HT-29 (cell line): ENCODE data around the gene PASK. TPM values are rescaled to one million over a fixed set of nuclear protein-coding genes. Genes with fewer than 3 reads are reported as not detected.

Source experiments
- DNase-seq: peaks from one replicate; pipeline ENCODE4 v3.0.0-alpha.2; 2015; ENCODE audit warnings: low spot score
- total RNA-seq: library from RNA; depleted of rRNA; stranded (reverse); fragments of >200 nt; shearing (Covaris generic); gene quantifications from 2 replicates; pipeline ENCODE4 v1.2.3, GENCODE V29; 2014

PASK gene
- total RNA-seq, 1 experiment from 2014 or later: 15.9 TPM

DNA sequence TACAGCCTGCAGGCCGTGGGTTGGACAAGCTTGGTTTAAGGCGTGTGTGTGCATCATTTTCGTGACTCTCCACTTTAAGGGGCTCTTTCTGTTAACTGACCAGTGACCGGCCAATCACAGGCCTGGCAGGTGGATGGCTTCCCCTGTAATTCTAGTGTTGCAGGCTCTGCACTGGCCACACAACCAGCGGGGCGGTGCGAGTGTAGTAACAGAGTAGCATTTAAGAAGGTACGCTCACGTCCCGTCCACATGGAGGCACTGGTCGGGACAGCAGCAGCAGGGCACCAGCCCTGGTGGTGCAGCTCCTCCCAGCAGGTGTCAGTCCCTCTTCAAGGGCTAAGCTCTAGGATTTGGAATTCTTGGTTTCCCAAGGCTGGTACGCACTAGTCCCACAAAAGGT lies 31.2 kb upstream of the PASK start:
- DNase-seq: no peak

GRCh38 chr2:241179899-241180298 lies 30.6 kb upstream of the PASK start:
- DNase-seq: no peak

GRCh38 chr2:241178961-241179360 lies 29.7 kb upstream of the PASK start:
- DNase-seq: no peak

DNA sequence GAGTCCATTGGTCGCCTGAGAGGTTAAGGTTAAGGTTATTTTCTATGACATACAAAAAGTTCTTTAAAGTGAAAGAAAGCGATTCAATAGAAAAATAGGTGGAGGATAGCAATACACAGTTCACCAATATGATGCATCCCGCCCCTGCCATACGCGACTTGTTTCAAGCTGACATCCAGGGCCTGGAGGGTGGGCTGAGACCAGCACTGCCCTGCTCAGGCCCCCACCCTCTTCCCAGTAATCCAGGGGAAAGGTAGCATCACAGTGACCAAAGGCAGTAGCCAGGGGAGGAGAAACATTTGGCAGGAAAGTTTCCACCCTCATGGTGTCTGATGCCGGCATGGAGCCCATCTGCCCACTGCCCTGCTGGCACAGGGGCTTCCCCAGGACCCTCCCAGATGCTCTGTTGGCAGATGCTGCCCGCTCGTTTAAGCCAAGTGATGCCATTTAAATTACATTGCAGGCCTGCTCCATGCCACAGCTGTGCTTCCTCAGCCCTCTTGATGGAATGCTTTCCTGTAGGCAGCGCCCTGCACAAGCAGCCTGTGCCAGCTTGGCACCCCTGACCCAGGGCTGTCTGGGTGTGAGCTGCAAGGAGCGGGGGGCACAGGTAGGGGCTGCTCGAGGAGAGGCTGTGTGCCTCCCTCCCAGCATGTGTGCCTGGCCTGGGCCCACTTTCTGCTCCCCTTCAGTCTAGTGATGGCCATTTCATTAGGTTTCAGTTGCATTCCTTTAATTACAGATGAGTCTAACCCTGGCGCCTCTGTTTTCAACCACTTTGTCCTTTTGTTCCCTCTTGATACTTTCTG lies 28.5 kb upstream of the PASK start:
- DNase-seq: no peak

DNA sequence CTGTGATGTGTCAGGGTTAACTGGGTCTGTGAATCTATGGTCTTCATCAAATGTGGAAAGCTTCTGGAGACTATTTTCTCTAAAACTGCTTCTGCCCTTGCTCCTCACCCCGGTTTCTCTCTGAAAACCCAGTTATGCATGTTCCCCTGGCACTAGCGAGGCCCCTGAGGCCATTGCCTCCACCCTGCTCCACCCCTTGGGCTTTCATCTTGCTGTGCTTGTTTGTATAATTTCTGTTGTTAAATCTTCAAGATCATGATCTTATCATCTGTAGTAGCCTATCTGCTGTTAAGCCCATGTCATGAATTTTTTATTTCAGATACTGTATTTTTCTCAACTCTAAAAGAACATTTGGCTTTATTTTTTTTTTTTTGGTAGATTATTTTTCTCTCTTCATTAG lies 24.3 kb upstream of the PASK start:
- DNase-seq: peak; percentile 27

GRCh38 chr2:241168366-241168765 lies 19.1 kb upstream of the PASK start:
- DNase-seq: no peak

DNA sequence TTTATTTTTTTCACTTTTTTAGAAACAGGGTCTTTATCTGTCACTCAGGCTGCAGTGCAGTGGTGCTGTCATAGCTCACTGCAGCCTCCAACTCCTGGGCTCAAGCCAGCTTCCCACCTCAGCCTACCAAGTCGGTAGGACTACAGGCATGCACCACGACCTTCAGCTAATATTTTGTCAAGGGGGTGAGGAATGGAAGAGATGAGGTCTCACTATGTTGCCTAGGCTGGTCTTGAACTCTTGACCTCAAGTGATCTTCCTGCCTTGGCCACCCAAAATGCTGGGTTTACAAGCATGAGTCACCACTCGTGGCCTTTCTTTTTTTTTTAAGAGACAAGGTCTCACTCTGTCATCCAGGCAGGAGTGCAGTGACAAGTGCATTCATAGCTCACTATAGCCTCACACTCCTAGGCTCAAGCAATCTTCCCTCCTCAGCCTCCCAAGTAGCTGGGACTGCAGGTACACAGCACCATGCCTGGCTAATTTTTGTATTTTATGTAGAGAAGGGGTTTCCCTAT lies 14.4 kb upstream of the PASK start:
- no peak for DNase-seq

DNA sequence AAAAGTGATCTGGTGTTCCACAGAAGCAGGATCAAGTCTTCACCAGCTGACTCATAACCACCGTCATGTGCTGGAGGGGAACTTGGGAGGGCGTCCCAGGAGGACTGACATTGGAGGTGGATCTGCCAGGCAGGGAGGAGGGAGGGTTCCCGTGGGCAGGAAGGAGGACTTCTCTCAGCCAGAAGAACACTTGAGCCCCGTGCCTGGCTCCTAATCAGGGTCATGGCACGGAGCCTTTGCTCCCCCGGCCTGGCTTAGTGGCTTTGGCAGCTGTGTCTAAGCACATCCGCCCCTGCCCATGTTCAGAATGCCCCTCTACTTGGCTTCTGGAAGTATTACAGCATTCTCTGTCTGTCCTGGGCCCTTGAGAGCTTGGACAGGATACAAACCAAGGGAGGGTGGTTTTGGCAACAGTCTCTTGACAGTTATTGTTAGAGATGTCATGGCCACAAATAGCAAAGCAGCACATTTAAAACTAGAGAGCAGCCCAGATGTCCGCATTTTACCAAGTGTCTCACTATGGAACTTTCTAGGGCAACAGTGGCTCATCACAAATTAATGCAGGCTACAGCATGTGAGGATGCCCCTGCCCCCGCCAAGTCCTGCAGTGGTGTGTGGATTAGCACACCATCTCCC lies 12.5 kb upstream of the PASK start:
- no peak for DNase-seq

GRCh38 chr2:241160318-241160717 lies 11.0 kb upstream of the PASK start:
- DNase-seq: no peak

GRCh38 chr2:241159116-241159515 lies 9.8 kb upstream of the PASK start:
- no peak for DNase-seq

DNA sequence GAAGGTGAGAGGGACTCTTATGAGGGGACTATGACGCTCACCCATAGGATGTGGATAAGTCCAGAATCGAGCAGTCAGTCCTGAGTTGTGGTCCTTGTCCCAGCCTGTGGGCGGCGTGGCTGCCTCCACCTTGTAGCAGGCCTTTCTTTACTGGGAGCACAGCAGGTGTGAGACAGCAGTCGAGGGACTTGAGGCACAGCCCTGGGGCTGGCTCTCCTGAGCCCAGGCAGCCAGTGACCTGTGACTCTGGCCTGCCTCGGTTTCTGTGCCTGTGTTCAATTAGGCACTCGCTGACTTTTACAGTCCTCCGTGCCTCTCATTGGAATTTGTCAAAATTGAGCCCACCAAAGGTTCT lies 9.3 kb upstream of the PASK start:
- DNase-seq: no peak

DNA sequence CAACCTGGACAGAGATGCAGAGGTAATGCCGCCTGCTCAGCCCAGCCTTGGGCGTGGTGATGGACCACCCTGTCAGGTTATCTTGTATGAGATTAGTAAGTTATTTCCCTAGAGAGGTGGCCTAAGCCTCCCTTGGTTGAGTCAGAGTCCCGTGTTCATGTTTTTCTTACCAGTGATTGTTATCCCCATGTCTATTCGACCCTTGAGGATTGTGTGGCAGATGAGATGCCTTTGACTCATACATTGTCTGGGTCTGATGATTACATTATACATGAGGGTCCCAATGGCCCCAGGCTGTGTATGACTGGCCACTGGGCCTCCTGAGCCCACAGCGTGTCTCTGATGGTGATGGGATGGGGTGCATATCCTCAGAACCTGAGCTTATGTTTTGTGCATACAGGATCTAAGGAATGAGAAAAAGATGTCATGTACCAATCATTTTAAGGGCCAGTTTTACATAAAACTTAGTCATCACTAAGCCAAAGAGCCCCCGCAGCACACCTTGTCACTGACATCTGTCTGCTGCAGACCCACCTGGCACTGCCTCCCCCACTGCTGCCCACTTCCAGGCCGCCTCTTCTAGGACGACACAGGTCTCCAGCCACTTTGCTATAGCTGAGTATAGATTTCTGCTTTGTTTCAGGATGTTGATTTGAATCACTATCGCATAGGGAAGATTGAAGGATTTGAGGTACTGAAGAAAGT lies 8.7 kb upstream of the PASK start:
- DNase-seq: no peak

GRCh38 chr2:241156971-241157441 lies 7.7 kb upstream of the PASK start:
- DNase-seq: no peak

DNA sequence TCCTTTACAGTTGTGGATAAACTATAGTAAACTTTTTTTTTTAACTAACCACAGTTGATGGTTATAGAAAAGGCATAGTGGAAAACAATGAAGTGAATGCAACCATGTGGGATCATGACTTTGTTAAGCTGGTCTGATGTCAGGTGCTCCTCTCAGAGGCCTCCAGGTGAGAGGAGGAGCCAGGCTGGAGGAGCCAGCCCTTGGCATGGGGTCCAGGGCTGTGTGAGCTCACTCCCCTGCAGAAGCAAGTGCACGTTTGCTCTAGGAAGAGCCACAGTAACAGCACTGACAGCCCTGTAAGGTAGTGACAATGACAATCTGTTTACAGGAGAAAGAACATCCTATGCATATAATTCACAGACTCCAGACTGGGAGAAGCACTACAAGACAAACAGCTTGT lies 6.7 kb upstream of the PASK start:
- DNase-seq: no peak

- DNase-seq: no peak
Observed at GRCh38 chr2:241154915-241155314, 5.6 kb upstream of the PASK start.

DNA sequence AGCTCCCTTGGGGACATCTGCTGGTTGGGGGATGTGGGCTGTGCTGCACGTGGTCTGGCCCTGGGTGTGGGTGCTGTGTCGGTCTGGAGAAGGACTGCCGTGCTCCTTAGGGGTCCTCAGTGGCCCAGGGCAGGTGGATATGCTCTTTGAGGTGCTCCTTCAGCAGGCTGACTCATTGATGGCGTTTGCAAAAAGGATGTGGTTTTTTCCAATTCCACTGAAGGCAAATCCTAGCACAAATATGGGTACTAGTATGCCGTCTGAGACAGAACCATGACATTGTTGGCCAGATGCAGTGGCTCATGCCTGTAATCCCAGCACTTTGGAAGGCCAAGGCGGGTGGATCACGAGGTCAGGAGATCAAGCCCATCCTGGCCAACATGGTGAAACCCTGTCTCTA lies 4.3 kb upstream of the PASK start:
- no peak for DNase-seq

- DNase-seq: no peak
Observed at GRCh38 chr2:241151934-241152660, 2.8 kb upstream of the PASK start.

DNA sequence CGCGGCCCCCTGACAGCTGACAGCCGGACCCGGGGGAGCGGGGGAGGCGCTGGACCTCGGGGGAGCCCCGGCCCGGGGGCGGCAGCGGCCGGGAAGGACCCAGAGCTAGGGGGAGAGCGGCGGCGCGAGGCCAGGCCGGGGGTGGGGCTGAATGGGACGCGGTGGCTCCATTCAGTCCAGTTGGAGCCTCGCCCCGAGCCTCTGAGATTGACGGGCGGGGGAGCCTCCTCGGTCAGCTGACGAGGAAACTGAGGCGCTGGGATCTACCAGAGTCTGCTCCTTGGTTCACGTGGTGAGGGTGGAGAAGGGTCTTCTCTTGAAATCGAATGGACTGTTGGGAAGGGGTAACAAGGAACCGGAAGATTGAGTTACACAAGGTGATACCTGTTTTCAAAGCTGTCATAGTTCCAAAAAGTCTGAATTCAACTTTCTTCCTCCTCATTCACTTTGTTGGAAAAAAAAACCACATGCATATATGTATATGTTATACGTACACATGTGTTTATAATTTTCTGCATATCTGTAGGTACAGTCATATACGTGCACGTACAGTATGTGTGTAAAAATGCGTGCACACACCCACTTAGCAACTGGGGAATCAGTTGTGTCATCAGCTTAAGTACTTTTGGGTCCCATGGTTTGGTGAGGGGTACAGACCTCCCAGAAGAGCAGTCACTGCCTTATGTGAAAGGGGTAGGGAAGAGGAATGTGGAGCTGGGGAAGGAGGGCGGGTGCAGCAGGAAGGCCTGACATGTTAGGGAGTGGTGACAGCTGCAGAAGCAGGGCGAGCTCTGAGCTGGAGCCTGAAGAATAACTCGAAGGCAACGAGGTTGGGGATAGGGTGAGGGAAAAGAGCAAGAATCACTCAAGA lies 1.6 kb upstream of the PASK start:
- peak; percentile 6 for DNase-seq

DNA sequence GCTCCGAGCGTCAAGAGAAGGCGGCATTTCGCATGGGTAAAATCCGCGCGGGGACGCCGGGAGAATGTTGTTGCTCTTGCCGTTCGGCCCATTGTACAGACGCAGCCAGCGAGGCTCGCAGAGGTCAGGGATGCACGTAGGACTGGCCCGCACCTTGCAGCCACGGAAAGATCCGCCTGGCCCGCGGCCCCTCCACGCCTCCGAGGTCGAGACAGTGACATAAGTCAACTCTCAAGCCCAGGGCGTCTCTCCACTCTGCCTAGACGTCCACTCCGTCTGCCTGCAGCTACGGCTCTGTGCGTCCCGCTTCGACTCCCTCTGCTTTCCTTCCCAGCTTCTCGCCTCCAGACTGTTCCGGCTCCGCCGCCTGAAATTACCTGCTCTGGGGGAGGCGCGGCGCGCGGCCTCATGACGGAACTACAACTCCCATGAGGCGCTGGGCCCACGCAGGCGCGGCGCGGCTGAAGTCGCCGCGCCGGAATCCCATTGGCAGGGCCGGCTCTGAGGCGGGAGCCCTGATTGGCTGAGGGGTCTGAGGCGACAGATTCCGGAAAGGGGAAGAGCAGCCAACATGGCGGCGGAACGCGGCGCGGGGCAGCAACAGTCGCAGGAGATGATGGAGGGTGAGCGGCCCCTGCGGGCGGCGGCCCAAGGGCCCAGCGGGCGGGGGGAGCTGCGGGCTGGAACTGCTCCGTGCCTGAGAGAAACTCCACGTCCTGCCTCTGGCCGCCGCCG lies 820 bp upstream of the PASK start, which contains the start of gene PPP1R7:
Gene PPP1R7, plus strand, starts transcription at position 543 of the 735 bp plus-strand sequence. Its CDS starts 29 bp downstream, at position 572.
- DNase-seq: peak; percentile 97

GRCh38 chr2:241149675-241149924 lies 328 bp upstream of the PASK start:
- no peak for DNase-seq
